Superior temporal gyrus (tissue), 1 donor: ENCODE results near the gene TEX13D.

ENCODE experiments used
- DNase-seq: peaks from one replicate; pipeline ENCODE4 v3.0.0-alpha.2; 2016; ENCODE audit errors: extremely low spot score

TEX13D gene

GRCh38 chrX:124348182-124348581 lies 15.7 kb downstream of the TEX13D start:
- DNase-seq, result no peak

- no peak for DNase-seq
Observed at GRCh38 chrX:124348885-124349453, 16.5 kb downstream of the TEX13D start.

GRCh38 chrX:124354648-124355047 lies 22.2 kb downstream of the TEX13D start:
- DNase-seq, result no peak

- no peak for DNase-seq
Observed at GRCh38 chrX:124358800-124359383, 26.4 kb downstream of the TEX13D start.

GRCh38 chrX:124362072-124362471 lies 29.6 kb downstream of the TEX13D start:
- no peak for DNase-seq

GRCh38 chrX:124362761-124363160 lies 30.3 kb downstream of the TEX13D start:
- DNase-seq, result no peak

GRCh38 chrX:124369722-124370121 lies 37.3 kb downstream of the TEX13D start:
- DNase-seq, result no peak

GRCh38 chrX:124373348-124373747 lies 40.9 kb downstream of the TEX13D start:
- DNase-seq, result no peak

GRCh38 chrX:124378643-124379042 lies 46.2 kb downstream of the TEX13D start:
- DNase-seq, result no peak

- no peak for DNase-seq
Observed at GRCh38 chrX:124383354-124383753, 50.9 kb downstream of the TEX13D start.

- DNase-seq, result no peak
Observed at GRCh38 chrX:124386401-124386800, 53.9 kb downstream of the TEX13D start.
